ENCODE data around the gene LETMD1.

Gene LETMD1

DNA sequence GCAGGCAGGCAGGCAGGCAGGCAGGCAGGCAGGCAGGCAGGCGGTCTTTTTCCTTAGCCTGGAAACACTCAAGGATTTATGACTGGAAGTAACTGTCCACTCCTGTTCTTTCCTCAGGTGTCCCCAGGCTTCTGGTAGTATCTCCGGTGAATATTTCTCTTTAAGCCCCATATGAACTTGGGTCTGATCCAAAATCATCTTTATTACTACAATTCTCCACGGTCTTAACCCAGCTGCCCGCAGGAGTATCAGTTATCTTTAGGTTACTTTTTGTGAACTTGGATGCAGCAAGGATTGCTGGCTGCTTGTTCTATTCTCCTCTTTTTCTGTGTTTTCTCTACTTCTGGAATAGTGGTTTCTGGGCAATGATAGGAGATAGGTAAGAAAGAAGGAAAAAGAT lies 32.0 kb downstream of the LETMD1 start:
- DNase-seq: no peak

DNA sequence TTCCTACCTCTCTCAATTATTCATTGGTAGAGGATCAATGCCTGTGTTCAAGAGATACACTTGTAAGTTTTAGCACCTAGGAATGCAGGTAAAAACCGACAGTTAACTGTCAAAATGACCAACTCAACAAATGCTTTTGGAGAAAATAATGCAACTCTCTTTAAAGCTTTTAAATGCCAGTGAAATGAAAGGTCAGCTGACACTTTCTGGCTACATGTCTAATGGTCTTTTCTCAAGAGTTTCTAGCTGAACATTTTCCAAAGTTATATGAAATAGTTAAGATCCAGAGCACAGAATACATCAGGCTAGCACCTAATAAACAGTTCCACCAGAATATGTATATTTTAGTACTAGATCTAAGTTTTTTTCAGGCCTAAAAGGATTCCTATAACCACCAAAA lies 33.3 kb downstream of the LETMD1 start:
- DNase-seq: no peak

DNA sequence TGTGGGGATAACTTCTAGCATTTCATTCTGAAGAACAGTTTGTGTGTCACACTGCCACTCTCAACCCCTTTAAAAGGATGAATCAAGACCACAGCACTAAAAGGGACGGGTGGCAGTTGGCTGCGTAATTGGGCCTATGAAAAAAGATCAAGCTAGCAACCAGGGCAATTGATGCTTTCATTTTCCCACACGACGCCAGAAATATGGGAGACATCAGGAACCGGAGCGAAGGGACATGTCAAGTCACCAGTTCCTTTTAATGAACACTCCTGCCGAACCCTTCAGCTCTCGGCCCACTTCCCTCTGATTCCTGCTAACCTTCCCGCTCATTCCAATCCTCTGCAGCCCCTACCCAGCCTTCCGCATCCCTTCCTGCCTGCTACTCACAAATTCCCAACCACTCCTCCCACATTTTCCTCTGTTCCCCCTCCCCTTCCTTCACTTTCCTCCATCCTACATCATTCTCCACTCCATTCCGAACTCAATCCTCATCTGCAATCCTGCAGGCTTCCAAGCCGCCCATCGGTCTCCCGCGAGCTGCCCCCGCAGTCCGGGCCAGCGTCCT lies 34.5 kb downstream of the LETMD1 start:
- DNase-seq: peak; percentile 26 to 57

DNA sequence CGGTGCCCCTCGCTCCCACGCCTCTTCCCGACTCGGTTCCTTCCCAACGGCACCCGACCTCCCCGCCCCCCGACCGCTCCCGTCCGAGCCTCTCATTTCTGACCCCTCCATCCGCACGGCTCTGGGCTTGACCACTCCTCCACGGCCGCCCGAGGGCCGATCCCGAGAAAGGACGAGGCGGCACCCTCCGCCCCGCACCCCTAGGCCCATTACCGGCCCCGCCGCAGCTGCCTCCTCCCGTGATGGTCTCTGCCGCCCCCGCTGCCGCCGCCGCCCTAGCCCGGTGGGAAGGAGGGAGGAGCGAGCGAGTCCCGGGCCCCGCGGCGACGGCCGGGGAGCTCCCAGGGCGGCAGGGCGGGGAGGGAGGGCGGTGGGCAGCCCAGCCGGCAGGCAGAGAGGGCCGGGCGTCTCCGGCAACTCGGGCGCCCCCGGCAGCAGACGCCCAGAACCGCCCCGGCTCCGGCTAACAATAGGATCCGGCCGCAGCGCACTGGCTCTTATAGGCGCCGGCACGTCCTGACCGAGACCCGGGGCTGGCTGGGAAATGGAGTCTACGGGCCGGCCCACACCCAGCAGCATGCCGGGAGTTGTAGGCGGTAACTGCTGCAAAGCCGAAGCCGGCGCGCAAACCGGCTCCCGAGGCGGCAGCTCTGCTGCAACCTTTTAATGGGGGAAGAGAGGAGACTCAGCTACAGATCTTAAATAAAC lies 35.2 kb downstream of the LETMD1 start, which contains the start of gene CSRNP2:
Gene CSRNP2, minus strand, starts transcription at position 471 of the 708 bp plus-strand sequence. CDS start 7,035 bp downstream, outside the sequence.
- peak; percentile 79 to 98 for DNase-seq

DNA sequence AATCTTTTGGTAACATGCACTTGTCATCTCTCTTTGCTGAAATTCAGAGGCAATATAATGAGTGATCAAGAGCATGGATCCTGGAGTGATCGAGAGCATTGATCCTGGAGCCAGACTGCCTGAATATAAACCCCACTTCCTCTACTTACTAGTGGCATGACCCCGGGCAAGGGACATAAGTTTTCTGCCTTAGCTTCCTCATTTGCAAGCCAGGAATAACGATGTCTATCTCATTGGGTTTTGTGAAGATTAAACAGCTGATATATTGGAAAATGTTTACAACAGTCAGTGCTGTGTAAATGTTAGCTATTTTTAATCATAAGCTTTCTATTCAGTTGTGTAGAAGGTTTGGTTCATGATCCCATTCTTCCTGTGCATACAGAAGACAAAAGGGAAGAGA lies 37.6 kb downstream of the LETMD1 start:
- no peak for DNase-seq

DNA sequence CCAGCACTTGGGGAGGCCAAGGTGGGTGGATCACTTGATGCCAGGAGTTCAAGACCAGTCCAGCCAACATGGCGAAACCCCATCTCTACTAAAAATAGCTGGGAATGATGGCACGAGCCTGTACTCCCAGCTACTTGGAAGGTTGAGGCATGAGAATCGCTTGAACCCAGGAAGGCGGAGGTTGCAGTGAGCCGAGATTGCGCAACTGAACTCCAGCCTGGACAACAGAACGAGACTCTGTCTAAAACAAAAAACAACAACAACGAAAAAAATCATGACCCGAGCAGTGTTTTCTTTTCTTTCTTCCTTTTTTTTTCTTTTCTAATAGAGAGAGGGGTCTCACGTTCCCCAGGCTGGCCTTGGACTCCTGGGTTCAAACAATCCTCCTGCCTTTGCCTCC lies 38.8 kb downstream of the LETMD1 start:
- DNase-seq: no peak

DNA sequence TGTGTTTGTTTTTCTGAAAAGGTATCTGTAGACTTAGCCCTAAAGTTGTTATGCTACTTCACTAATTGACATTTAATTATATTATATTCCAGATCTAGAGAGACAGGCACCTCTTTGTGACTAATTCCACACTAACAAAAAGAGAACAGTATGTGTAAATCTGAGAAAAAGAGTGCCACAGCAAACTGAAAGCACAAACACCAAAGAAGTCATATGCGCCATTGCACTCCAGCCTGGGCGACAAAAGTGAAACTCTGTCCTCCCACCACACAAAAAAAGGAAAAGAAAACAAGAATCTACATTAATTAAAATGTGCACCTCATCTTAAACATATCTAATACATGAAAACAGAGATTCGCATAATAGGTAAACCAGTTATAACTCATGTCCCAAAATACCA lies 39.7 kb downstream of the LETMD1 start:
- DNase-seq: no peak

DNA sequence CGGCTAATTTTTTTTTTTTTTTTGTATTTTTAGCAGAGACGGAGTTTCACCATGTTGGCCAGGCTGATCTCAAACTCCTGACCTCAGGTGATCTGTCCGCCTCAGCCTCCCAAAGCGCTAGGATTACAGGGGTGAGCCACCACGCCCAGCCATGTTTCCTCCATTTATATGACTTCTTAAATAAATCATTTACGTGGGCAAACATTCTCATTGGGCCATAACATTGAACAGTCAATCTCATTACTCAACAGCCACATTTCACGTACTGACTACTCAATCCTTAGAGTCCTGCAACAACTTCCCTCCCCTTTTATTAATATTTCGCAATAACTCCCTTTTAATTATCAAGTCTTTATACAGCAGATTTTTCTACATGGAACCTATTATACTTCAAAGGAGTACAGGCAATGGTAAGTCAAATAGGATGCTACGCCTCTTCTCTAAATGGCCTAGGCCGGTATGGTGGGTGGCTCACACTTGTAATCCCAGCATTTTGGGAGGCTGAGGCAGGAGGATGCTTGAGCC lies 42.6 kb downstream of the LETMD1 start:
- DNase-seq: no peak

DNA sequence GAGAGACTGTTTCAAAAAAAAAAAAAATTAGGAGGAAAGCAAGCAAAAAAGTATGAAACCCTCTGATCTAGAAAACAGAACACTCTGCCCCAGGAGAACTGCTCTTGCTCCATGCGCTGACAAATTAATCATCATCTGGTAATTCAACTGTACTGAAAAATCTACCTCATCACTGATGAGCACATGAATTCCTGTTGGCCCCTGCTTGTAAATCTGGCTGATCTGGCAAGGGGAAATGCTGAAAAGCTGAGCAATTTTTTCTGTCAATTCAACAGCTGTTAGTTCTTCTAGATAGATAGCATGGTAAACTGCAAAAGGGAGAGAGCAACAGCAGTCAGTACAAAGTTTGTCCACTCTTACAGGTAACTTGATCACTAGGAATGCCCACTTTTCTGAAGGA lies 50.5 kb downstream of the LETMD1 start:
- no peak for DNase-seq

DNA sequence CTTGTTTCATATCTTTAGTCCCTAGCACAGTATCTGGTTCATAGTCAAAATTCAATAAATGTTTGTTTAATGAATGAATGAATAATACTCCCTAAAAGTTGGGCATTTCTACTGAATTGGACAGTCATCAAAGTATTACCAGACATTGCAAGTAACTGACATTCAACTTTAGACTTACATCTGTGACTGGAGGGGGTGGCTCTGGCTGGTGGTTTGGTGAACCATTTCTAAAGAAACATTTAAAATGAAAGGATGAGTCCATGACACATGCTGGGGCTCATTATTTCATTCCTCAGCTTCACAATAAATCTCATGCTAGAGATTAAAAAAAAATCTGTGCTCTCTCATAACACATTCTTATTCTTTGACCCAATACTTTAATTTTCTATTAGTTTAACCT lies 55.9 kb downstream of the LETMD1 start:
- no peak for DNase-seq

DNA sequence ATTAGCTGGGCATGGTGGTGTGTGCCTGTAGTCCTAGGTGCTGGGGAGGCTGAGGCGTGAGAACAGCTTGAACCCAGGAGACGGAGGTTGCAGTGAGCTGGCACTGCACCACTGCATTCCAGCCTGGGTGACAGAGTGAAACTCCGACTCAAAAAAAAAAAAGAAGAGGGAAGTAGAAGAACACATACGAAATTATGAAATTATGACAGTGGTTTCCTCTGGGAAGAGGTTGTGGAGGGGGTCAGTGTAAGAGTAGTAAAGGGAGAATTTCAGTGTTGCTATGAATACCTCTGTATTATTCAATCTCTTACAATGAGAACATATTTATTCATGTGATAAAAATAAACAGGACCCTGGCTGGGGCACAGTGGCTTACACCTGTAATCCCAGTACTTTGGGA lies 60.0 kb downstream of the LETMD1 start:
- no peak for DNase-seq

All from NCI-H526 (cell line).